ENCODE measurements around the gene MYO1A.

- TF ChIP-seq CTCF (conservative IDR thresholded peaks at IDR 0.05) (no peak), ZFX (IDR thresholded peaks at IDR 0.05) (no peak)
Measured at GRCh38 chr12:57040750-57041149, 9.2 kb downstream of the MYO1A start.
